HUES64 (cell line): ENCODE data around the gene ERCC6L.

Experiments
- H3K27ac ChIP-seq: 2 replicates; pipeline ENCODE4 v1.7.0; 2013; ENCODE audit warnings: low read depth, low read length, inconsistent platforms
- H3K27me3 ChIP-seq: 2 replicates; pipeline ENCODE4 v1.6.1; 2013; ENCODE audit warnings: mild to moderate bottlenecking, low read length; ENCODE audit not compliant: insufficient read depth
- H3K36me3 ChIP-seq: 2 replicates; pipeline ENCODE4 v1.6.1; 2013; ENCODE audit warnings: mild to moderate bottlenecking, low read length; ENCODE audit not compliant: insufficient read depth
- H3K4me1 ChIP-seq: 2 replicates; pipeline ENCODE4 v1.6.1; 2013; ENCODE audit warnings: mild to moderate bottlenecking, low read length, moderate library complexity; ENCODE audit not compliant: insufficient read depth
- H3K4me3 ChIP-seq: 2 replicates; pipeline ENCODE4 v1.5.1; 2013; ENCODE audit warnings: mild to moderate bottlenecking, low read length, moderate library complexity
- H3K9ac ChIP-seq: 2 replicates; pipeline ENCODE4 v1.6.1; 2013; ENCODE audit warnings: mild to moderate bottlenecking, low read depth, low read length
- H3K9me3 ChIP-seq: 2 replicates; pipeline ENCODE4 v1.6.1; 2013; ENCODE audit warnings: low read depth, low read length; ENCODE audit not compliant: insufficient read depth
- WGBS: fragments of 150-250, 120-280 bp; methylation state at CpG from one replicate; pipeline ENCODE4 v1.1.7; 2013; ENCODE audit warnings: missing lambda C conversion rate; 5-methylcytosine and 5-hydroxymethylcytosine counted together

The ERCC6L gene

GRCh38 chrX:72159769-72160168 is 79.1 kb downstream of the ERCC6L start:
- no peak overlapping the region for H3K4me3 ChIP-seq
- H3K27me3 ChIP-seq, result no peaks in the 10 kb centered on the region
- WGBS, result 86% methylated on average over 10 of the region's 10 CpGs
- H3K9me3 ChIP-seq, result peaks cover 5% of the 10 kb centered on the region; the same call in 1 of the 2 replicates
- no peak overlapping the region for H3K27ac ChIP-seq
- H3K4me1 ChIP-seq, result no peaks in the 10 kb centered on the region
- no peaks in the 10 kb centered on the region for H3K36me3 ChIP-seq
- H3K9ac ChIP-seq, result no peak overlapping the region

- peaks cover 5% of the 10 kb centered on the region; the same call in 1 of the 2 replicates for H3K9me3 ChIP-seq
- no peaks in the 10 kb centered on the region for H3K27me3 ChIP-seq
- WGBS, result 92% methylated on average over 3 of the region's 3 CpGs
- no peak overlapping the region for H3K27ac ChIP-seq
- H3K36me3 ChIP-seq, result no peaks in the 10 kb centered on the region
- H3K4me1 ChIP-seq, result no peaks in the 10 kb centered on the region
- no peak overlapping the region for H3K9ac ChIP-seq
- no peak overlapping the region for H3K4me3 ChIP-seq
These were observed 80.1 kb downstream of the ERCC6L start for GRCh38 chrX:72158773-72159172.
